Esophagus muscularis mucosa (tissue), 4 donors: ENCODE measurements around the gene ZFHX3.

Experiments used
- CTCF ChIP-seq, 3 experiments: fragments of 200-600 bp in 2 of 3; fragments of 450-650 bp in 1 of 3; sonication (generic) in 2 of 3; IDR thresholded peaks; one replicate each; pipeline ENCODE4 v1.5.1; 2017 to 2019; ENCODE audit warnings: antibody characterized with exemption in 3 of 3, mild to moderate bottlenecking in 2 of 3, moderate library complexity in 1 of 3
- EP300 ChIP-seq: sonication (generic); formaldehyde crosslinking; IDR thresholded peaks from one replicate; pipeline ENCODE4 v1.6.1; 2017; ENCODE audit warnings: antibody characterized with exemption
- POLR2A ChIP-seq: fragments of 450-650 bp; IDR thresholded peaks from one replicate; pipeline ENCODE4 v1.6.1; 2017; ENCODE audit warnings: antibody characterized with exemption, moderate library complexity, mild to moderate bottlenecking, low read depth
- POLR2AphosphoS5 ChIP-seq, 2 donors: sonication (generic); formaldehyde crosslinking; IDR thresholded peaks; one replicate each; pipeline ENCODE4 v1.6.1; 2017; ENCODE audit warnings: antibody characterized with exemption in 2 of 2

- no peak for TF ChIP-seq CTCF (IDR thresholded peaks at IDR 0.05)
- TF ChIP-seq POLR2A, result no peak
- TF ChIP-seq EP300, result no peak
- TF ChIP-seq POLR2AphosphoS5 (IDR thresholded peaks at IDR 0.05), result no peak
Measured at GRCh38 chr16:72789465-72789864, 258.5 kb downstream of the ZFHX3 start.
